Stimulated activated CD8-positive, alpha-beta memory T cell treated with anti-CD3 and anti-CD28 coated beads, Interleukin-15, amount 100 ng/mL, for 24 hours (primary cell): ENCODE data around the gene SLC38A7.
"Not testable (repeated sequence)": the region's sequence is repeated elsewhere in the genome, so short reads cannot be mapped to it uniquely, and the experiment has no call there.

Source experiments
- DNase-seq: peaks from one replicate; pipeline ENCODE4 v3.0.0-alpha.2; 2020; ENCODE audit warnings: low read depth

Gene SLC38A7

GRCh38 chr16:58684354-58685083 lies at the start of gene SLC38A7:
TSS of gene SLC38A7 (minus strand) at chr16:58684770. CDS start at chr16:58680126, 4,644 bp downstream.
- peak; percentile 46 for DNase-seq

DNA sequence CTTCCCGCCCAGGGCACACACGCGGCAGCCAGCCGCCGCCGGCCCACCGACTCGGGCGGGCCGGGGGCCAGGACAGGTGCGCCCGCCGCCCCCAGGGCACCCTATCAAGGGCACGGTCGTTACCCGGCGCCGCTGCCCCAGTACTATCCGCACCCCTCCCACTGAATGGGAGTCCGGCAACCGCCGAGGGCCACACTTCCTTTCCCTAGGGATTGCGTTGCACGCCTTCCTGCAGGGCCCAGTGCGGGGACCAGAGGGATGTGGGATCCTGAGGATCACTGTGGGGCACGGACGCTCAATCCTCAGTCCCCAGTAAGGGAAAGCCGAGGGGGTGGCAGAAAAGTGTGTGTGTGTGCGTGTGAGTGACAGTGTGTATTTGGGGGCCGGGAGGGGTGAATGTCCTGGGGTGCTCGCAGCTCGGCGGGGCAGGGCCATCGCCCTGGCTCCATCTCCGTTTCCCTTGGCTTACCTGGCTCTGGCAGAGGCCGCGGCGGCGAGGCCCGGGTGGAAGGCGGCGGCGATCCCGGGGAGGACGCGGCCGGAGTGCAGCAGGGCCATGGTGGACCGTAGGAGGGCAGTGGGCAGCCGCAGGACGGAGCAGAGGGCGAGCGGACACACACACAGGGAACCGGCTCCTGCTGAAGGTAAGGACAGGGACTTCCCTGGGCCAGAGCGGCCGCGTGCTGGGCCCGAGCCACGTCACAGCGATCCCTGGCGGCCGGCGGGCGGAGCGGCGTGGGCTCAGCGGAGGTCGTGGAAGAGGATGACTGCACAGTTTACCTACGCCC lies 49.3 kb upstream of the SLC38A7 start, which contains the start of gene GOT2:
Gene GOT2 (minus strand): TSS at position 646 of the 788 bp plus-strand sequence. CDS start 88 bp downstream, at position 558.
- peak; percentile 53 for DNase-seq

- no peak for DNase-seq
These were observed 48.7 kb upstream of the SLC38A7 start for GRCh38 chr16:58733248-58733670.

GRCh38 chr16:58732545-58733247 lies 48.1 kb upstream of the SLC38A7 start:
- no peak for DNase-seq

DNA sequence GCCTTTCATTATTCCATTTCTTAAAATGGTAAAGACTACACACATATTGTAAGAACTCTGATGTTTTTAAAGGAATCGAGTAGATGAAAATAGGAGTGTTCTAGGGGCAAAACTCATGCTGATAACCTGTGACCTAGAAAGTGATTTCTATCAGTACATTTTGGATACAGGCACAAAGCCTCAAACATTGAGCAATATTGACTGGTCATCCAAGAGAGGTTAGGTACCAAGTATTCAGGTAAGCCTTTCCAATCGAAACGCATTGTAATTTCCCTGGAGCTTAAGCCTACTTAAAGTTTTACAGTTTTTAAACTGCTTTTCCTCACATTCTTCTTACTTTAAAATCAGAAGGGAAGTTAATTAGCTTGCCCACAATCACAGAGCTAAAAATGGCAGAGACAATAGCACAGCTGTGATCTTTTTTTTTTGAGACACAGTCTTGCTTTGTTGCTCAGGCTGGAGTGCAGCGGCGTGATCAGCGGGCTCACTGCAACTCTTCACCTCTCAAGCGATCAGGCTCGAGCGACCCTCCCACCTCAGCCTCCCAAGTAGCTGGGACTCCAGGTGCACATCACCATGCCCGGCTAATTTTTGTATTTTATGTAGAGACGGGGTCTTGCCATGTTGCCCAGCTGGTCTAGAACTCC lies 46.3 kb upstream of the SLC38A7 start:
- DNase-seq = no peak

DNA sequence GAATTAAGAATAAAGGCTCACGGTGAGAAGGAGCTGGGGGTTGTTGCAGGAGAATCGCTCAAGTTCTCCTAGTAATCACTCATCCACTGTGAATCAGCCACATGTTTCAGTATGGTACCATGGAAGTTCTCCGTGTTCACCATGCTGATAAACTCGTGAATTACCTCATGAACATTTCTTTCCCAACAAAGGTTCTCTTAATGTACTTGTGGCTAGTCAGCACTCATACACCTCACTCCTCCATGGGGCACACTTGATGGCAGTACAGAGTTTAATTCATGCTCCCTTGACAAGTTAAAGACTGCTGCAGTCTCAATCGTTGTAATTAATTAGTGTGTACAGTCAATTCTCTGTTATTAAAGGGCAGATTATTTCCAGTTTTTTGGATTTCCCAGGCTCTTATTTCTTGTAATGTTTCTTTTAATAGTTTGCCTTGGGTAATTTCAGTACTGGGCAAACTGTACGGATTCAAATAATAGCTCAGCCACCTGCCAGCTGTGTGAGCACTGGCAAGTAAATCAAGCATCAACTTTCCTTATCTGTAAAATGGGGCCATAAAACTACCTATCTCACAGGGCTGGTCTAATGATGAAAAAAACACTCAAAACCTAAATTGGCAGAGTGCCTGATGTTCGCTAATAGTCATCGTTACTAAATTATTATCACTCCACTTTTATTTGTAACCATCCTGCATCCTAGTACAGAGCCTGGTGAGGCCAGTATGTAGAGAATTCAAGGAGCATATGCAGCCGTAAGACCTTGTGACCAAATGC lies 43.4 kb upstream of the SLC38A7 start:
- no peak for DNase-seq

DNA sequence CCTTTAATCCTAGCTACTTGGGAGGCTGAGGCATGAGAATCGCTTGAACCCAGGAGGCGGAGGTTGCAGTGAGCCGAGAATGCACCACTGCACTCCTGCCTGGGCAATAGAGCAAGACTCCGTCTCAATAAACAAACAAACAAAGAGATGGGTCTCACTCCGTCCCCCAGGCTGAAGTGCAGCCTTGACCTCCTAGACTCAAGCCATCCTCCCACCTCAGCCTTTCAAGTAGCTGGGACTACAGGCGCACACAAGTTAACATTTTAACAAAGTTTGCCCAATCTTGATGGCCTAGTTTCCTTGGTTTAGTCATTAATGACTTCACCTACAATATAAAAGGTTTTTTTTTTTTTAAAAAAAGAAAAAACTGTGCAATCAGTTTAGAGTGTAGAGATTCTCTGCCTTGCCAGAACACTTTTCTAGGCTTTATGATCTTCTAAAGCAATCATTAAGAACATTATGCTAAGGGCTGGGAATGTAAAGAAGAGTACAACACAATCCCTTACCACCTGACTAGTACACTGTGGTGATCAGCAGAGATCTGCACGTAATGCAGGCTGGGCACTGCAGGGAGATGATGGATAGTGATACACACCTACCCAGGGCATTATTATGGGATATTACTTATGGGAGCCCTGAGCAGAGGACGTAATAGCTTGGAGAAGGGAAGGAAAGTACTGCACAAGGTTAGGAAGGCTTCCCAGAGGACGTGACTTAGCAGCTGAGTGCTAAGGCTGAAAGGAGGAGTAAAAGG lies 42.6 kb upstream of the SLC38A7 start:
- no peak for DNase-seq

- no peak for DNase-seq
These were observed 38.5 kb upstream of the SLC38A7 start for GRCh38 chr16:58723109-58723508.

- no peak for DNase-seq
These were observed 33.4 kb upstream of the SLC38A7 start for GRCh38 chr16:58717994-58718393.

- no peak for DNase-seq
These were observed 31.9 kb upstream of the SLC38A7 start for GRCh38 chr16:58716468-58716867.

DNA sequence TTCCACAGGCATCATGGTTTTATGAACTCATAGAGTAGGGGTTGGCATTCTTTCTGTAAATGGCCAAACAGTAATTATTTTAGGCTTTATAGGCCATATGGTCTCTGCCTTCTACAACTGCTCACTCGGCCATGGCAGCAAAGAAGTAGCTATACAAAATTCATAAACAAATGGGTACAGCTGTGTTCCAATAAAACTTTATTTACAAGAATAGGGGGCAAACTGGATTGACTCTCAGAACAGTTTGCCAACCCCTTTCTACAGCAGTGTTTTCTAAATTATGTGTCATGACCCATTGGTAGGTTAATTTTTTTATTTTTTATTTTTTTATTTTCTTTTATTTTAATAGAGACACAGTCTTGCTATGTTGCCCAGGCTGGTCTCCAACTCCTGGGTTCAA lies 29.2 kb upstream of the SLC38A7 start:
- DNase-seq = no peak

- no peak for DNase-seq
These were observed 24.8 kb upstream of the SLC38A7 start for GRCh38 chr16:58709333-58709732.

- DNase-seq = no peak
These were observed 14.6 kb upstream of the SLC38A7 start for GRCh38 chr16:58699151-58699550.

DNA sequence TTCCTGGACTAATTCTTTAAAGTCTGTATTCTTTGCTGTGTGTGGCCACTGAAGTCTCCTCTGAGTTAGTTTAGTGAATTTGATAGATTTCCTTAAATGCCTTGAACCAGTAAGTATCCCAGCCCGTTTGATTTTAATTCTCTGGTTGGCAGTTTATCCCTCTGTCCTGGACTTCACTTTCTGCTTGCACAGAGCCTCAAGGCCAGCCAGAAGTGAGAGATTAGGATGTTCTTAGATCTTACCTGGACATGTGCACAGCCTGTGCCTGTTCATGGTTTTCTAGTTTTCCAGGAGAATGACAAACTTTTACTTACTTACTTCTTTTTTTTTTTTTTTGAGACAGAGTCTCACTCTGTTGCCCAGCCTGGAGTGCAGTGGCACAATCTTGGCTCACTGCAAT lies 10.8 kb upstream of the SLC38A7 start:
- no peak for DNase-seq

DNA sequence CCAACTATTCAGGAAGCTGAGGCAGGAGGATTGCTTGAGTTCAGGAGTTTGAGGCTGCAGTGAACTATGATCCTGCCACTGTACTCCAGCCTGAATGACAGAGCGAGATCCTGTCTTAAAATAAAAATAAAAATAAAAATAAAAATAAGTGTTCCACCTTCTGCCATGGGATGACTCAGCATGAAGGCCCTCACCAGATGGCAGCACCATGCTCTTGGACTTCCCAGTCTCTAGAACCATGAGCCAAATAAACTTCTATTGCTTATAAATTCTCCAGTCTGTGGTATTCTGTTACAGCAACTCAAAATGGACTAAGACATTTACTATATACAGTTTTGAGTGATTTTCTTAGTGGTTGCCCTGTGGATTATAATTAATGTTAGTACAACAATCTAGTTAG lies 7.9 kb upstream of the SLC38A7 start:
- DNase-seq = no peak

GRCh38 chr16:58686985-58687706 lies 2.6 kb upstream of the SLC38A7 start:
- not testable (repeated sequence) for DNase-seq

DNA sequence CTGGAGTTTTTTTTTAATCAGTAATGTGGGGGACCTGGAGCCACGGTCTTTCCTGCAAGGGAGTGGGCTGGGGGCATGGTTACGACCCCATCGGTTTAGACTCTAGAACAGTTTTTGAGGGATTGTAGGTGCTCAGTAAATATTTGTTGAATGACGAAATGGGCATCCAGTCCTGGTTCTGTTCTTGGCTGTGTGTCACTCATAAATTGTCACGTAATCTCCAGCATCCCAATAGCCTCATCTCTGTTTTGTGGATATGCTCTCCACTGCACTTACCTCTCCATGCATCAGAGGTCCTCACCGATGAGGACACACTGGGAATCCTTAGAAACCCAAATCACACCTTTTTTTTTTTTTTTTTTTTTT lies 497 bp upstream of the SLC38A7 start:
- no peak for DNase-seq

GRCh38 chr16:58684001-58684353 lies 593 bp downstream of the SLC38A7 start:
- DNase-seq = no peak

DNA sequence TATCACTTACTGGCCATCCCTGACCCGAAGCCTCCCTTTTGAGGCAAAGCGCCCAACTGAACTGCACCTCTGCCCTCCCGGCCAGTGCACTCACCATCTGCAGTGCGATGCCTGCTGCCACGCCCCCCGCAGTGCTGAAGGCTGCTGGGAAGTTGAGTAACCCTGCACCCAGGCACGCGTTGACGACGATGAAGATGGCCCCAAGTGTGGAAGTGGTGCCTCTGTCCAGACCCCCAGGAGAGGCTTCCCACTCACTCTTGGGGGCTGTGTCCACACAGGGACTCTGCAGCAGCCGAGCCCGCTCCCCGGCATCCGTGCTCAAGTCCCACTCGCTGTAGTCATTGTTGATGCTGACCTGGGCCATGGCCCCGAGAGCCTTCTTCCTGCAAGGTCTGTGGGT lies 4.8 kb downstream of the SLC38A7 start:
- no peak for DNase-seq

GRCh38 chr16:58678716-58679115 lies 5.9 kb downstream of the SLC38A7 start:
- DNase-seq = no peak
